Measurements from ENCODE around the gene KCNH5.
"Not testable (repeated sequence)": the region's sequence is repeated elsewhere in the genome, so short reads cannot be mapped to it uniquely, and the experiment has no call there.

The KCNH5 gene

DNA sequence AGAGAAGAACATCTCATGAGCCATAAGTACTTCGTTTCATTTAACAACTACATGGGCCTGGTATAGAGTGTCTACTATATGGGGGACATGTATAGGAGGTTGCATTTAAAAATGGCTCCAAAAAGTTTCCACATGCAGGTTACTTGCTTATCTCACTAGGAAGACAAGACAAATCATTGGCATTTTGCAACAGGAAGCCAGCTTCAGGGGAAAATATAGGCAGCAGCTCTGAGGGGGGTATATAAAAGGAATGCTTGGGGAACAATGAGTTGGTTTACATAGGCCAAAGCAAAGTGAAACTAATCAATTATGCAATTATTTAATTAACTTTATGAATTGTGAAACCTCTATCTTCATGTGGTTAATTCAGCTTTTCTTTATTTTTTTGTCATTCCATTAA, 225.3 kb downstream of the KCNH5 start:
- TF ChIP-seq, protein P1, sequence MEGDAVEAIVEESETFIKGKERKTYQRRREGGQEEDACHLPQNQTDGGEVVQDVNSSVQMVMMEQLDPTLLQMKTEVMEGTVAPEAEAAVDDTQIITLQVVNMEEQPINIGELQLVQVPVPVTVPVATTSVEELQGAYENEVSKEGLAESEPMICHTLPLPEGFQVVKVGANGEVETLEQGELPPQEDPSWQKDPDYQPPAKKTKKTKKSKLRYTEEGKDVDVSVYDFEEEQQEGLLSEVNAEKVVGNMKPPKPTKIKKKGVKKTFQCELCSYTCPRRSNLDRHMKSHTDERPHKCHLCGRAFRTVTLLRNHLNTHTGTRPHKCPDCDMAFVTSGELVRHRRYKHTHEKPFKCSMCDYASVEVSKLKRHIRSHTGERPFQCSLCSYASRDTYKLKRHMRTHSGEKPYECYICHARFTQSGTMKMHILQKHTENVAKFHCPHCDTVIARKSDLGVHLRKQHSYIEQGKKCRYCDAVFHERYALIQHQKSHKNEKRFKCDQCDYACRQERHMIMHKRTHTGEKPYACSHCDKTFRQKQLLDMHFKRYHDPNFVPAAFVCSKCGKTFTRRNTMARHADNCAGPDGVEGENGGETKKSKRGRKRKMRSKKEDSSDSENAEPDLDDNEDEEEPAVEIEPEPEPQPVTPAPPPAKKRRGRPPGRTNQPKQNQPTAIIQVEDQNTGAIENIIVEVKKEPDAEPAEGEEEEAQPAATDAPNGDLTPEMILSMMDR (IDR thresholded peaks at IDR 0.05; ENCODE audit: borderline replicate concordance, insufficient read depth, low read depth, low read length) = no peak
- no peak overlapping the region for H3K4me3 ChIP-seq (ENCODE audit: low read depth, low read length)

DNA sequence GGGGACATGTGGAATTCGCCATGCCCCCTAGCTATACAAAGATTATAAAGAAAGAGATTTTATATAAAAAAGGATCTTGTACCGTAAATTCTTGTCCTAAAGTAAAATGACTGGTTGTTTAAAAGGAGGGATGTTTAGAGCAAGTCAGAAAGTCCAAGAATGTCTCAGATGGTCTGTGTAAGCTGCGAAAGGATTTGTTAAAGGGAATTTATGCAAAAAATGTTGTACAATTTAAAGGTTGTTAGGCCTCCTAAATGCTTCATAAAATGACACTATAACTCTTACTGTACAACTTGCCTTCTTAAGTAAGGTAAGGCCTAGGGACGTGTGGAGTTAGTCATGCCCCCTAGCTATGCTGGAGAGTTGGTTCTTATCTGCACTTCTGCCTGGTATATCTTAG, 237.6 kb downstream of the KCNH5 start:
- TF ChIP-seq, protein P1 (IDR thresholded peaks at IDR 0.05; ENCODE audit: borderline replicate concordance, insufficient read depth, low read depth, low read length) = no peak
- H3K4me3 ChIP-seq (ENCODE audit: low read depth, low read length) = no peak overlapping the region

DNA sequence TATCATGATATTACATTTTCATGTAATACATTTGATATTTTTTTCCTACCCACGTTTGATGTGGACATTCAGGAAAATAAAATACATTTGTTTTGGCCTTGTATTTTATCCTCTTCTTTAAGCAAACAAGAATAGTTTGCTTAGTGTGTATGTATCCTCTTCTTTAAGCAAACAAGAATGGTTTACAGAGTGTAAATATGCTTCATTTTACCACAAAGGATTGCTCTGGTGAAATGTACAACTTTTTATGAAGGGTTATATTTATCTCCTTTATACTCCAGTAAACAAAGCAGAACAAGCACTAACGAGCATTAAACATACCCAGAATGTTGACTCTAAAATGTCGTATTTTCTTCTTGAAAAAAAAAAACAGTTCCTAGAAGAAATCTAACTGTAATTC, 244.7 kb downstream of the KCNH5 start:
- TF ChIP-seq, protein P1 (IDR thresholded peaks at IDR 0.05; ENCODE audit: borderline replicate concordance, insufficient read depth, low read depth, low read length) = no peak
- H3K4me3 ChIP-seq (ENCODE audit: low read depth, low read length) = no peak overlapping the region

DNA sequence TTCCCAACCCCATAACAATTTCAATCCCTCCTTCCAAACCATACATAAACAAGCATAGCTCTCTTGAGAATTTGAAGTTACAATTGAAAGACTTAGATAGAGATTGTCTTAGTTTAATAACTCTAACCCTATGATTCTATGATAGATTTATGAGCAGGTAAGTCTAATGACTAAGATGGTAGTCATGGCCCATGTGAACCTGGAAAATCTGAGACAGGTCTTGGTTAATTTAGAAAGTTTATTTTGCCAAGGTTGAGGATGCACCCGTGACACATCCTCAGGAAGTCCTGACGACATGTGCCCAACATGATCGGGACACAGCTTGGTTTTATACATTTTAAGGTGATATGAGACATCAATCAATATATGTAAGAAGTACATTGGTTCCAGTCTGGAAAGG, 248.8 kb downstream of the KCNH5 start:
- H3K4me3 ChIP-seq (ENCODE audit: low read depth, low read length) = no peak overlapping the region
- TF ChIP-seq, protein P1 (IDR thresholded peaks at IDR 0.05; ENCODE audit: borderline replicate concordance, insufficient read depth, low read depth, low read length) = no peak

DNA sequence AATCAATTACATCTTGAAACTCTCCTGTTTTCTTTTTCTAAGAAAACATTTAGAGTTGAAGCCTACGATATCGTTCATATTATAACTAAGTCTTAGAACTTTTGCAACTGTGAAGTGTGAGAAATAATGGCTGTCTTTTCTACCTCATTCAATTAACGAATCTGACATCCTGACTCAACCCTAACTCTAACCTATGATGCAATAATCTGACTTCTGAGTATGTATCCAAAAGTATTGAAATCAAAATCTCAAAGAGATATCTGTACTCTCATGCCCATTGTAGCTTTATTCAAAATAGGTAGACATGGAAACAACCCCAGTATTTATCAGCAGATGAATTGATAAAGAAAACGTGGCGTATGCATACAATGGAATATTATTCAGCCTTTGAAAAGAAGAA, 252.7 kb downstream of the KCNH5 start:
- TF ChIP-seq, protein P1 (IDR thresholded peaks at IDR 0.05; ENCODE audit: borderline replicate concordance, insufficient read depth, low read depth, low read length) = no peak
- H3K4me3 ChIP-seq (ENCODE audit: low read depth, low read length) = no peak overlapping the region

DNA sequence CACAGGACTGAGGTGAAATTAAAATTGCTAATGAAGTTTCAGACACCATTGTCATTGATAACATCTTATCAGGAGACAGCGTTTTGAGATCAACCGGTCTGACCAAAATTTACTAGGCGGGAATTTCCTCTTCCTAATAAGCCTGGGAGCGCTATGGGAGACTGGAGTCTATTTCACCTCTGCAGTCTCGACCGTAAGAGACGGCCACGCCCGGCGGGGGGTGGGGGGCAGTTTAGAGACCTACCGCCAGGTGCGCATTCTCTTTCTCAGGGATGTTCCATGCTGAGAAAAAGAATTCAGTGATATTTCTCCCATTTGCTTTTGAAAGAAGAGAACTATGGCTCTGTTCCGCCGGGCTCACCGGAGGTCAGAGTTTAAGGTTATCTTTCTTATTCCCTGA, 263.9 kb downstream of the KCNH5 start:
- not testable (repeated sequence) for H3K4me3 ChIP-seq (ENCODE audit: low read depth, low read length)

DNA sequence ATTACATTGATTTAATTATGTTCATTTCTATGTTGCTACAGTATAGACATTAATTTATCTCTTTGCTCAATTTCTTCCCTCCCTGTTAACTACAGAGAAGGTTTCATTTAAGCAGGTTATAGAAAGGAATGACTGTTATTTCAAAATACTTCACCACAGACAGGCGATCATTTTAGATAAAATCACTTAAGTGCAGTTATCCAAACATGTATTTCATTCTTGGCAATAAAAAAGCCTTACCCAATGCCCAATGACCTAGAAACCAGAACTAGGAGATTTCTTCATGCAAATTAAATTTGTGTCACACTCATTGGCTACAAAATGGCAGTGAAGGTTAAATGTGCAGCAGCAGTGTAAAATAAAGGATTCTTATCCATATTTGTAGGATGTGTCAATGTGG, 266.4 kb downstream of the KCNH5 start:
- TF ChIP-seq, protein P1 (IDR thresholded peaks at IDR 0.05; ENCODE audit: borderline replicate concordance, insufficient read depth, low read depth, low read length) = no peak
- H3K4me3 ChIP-seq (ENCODE audit: low read depth, low read length) = no peak overlapping the region

DNA sequence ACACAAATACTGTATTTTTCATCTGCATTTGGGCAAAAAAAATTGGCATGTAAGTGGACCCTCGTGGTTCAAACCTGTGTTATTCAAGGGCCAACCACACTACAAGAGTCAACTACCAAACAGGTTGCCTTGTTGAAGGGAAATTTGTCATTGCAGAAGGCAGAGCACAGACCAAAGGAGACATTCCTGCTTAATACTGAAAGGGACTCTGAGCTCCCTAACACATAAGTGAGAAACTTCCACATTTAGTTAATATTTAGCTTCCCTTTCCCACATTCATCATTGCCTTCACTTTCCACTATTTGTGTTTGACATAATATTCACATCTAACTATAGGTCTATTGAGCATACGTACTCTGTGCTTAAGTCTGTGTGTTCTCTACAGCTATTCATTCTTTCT, 266.9 kb downstream of the KCNH5 start:
- no peak overlapping the region for H3K4me3 ChIP-seq (ENCODE audit: low read depth, low read length)
- TF ChIP-seq, protein P1 (IDR thresholded peaks at IDR 0.05; ENCODE audit: borderline replicate concordance, insufficient read depth, low read depth, low read length) = no peak
